ENCODE data around the gene HNRNPUL2.

GRCh38 chr11:62747475-62748160 lies 20.4 kb upstream of the HNRNPUL2 start:
- no peak for TF ChIP-seq CTCF (conservative IDR thresholded peaks at IDR 0.05)
- no peak for TF ChIP-seq ZFX (IDR thresholded peaks at IDR 0.05)
